K562 (cell line): ENCODE measurements around the gene MMP11. TPM values are rescaled to one million over a fixed set of nuclear protein-coding genes. Genes with fewer than 3 reads are reported as not detected.
A peak's percentile ranks its signal among the peaks of the same experiment; 100 is the strongest.

Experiments
- ATAC-seq: fragments of 200-7000 bp; cut with Tn5 transposase; 3 replicates; pipeline ENCODE4 v1.9.1; 2020; ENCODE audit warnings: moderate library complexity
- BruUV-seq: library from RNA; stranded (reverse); fragments of 400-500 nt; replicated peaks from 2 replicates; lab custom pipeline; 2021; lab: Mats Ljungman, UMichigan
- CTCF ChIA-PET: fragments of 300-600 bp; formaldehyde crosslinking; extraction: SDS; loops from one replicate; lab custom pipeline; 2021; ENCODE audit warnings: low intra/inter-chr PET ratio; lab: Yijun Ruan, JAX
- POLR2A ChIA-PET: fragments of 300-600, 350-650 bp; sonication (Branson Sonifier 250); formaldehyde crosslinking; extraction: SDS; loops from one replicate; lab custom pipeline; 2021; ENCODE audit warnings: antibody characterized with exemption, inconsistent platforms; lab: Yijun Ruan, JAX
- DNase-seq, 4 experiments: peaks; one replicate each; pipeline versions ENCODE4 v3.0.0 to v3.0.0-alpha.2; 2011 to 2018; ENCODE audit warnings: low spot score in 3 of 4, mixed read lengths in 3 of 4; ENCODE audit errors: extremely low read depth in 1 of 4
- FAIRE-seq: peaks from 2 replicates; lab custom pipeline; 2011; peaks lifted over from hg19 to GRCh38; lab: Jason Lieb, UNC
- H2AFZ ChIP-seq: 2 replicates; pipeline ENCODE4 v1.6.0; 2011; ENCODE audit warnings: low read depth, low read length, control low read depth, inconsistent platforms
- H3K27ac ChIP-seq: fragments of 200-600 bp; 3 replicates; pipeline ENCODE4 v1.8.0; 2011; ENCODE audit warnings: low read depth, mild to moderate bottlenecking, control low read depth, inconsistent platforms, low read length, moderate library complexity, mixed read lengths; ENCODE audit errors: extremely low read depth
- H3K27me3 ChIP-seq, 2 experiments: fragments of 300-600 bp in 1 of 2; 2 replicates in 1 of 2; 3 replicates in 1 of 2; pipeline versions ENCODE4 v1.6.0 to v1.8.0; 2011; ENCODE audit warnings: inconsistent platforms in 2 of 2, low read length in 2 of 2, mild to moderate bottlenecking in 1 of 2, mixed read lengths in 1 of 2, moderate library complexity in 1 of 2; ENCODE audit not compliant: control insufficient read depth in 2 of 2, insufficient read depth in 2 of 2
- H3K36me3 ChIP-seq: fragments of 300-600 bp; 3 replicates; pipeline ENCODE4 v1.8.0; 2011; ENCODE audit warnings: mild to moderate bottlenecking, low read length, inconsistent platforms; ENCODE audit not compliant: control insufficient read depth, insufficient read depth
- H3K4me1 ChIP-seq, 2 experiments: fragments of 200-600 bp in 1 of 2; replicated peaks in 1 of 2; 2 replicates in 1 of 2; 3 replicates in 1 of 2; pipeline versions ENCODE4 v1.5.1 to v1.8.0; 2011; ENCODE audit warnings: inconsistent platforms in 2 of 2, low read length in 2 of 2, mild to moderate bottlenecking in 1 of 2, mixed read lengths in 1 of 2, moderate library complexity in 1 of 2; ENCODE audit not compliant: control insufficient read depth in 2 of 2, insufficient read depth in 2 of 2
- H3K4me2 ChIP-seq: 2 replicates; pipeline ENCODE4 v1.6.1; 2011; ENCODE audit warnings: low read length, control low read depth, inconsistent platforms, mixed read lengths; ENCODE audit not compliant: insufficient read depth
- H3K4me3 ChIP-seq: fragments of 200-600 bp; sonication (generic), shearing (Covaris generic); 2 replicates; pipeline ENCODE4 v1.5.1; 2016; ENCODE audit warnings: control low read depth, inconsistent platforms
- H3K79me2 ChIP-seq: fragments of 200-600 bp; 3 replicates; pipeline ENCODE4 v1.8.0; 2011; ENCODE audit warnings: low read length, inconsistent platforms; ENCODE audit not compliant: control insufficient read depth, insufficient read depth
- H3K9ac ChIP-seq, 2 experiments: 2 replicates each; pipeline versions ENCODE4 v1.6.0 to v1.6.1; 2011; ENCODE audit warnings: low read depth in 2 of 2, low read length in 2 of 2, control low read depth in 1 of 2, inconsistent platforms in 1 of 2, mild to moderate bottlenecking in 1 of 2, mixed read lengths in 1 of 2; ENCODE audit not compliant: insufficient read depth in 1 of 2
- H3K9me1 ChIP-seq: one replicate; pipeline ENCODE4 v1.6.0; 2011; ENCODE audit warnings: inconsistent platforms, mild to moderate bottlenecking, low read length, moderate library complexity; ENCODE audit not compliant: control insufficient read depth, insufficient read depth
- H3K9me3 ChIP-seq: replicated peaks from 2 replicates; pipeline ENCODE4 v1.5.1; 2011; ENCODE audit warnings: low read depth, low read length, inconsistent platforms; ENCODE audit not compliant: control insufficient read depth, insufficient read depth
- H4K20me1 ChIP-seq: replicated peaks from 2 replicates; pipeline ENCODE4 v1.6.1; 2011; ENCODE audit warnings: low read length, inconsistent platforms, mixed read lengths; ENCODE audit not compliant: control insufficient read depth, insufficient read depth
- BDP1 ChIP-seq: IDR thresholded peaks from 3 replicates; pipeline ENCODE4 v1.6.1; 2011; ENCODE audit not compliant: insufficient read length, insufficient read depth
- CCNT2 ChIP-seq: IDR thresholded peaks from 2 replicates; pipeline ENCODE4 v1.6.1; 2011; ENCODE audit warnings: borderline replicate concordance, low read depth, mild to moderate bottlenecking, moderate library complexity, mixed read lengths, low read length; ENCODE audit not compliant: insufficient read length; ENCODE audit errors: extremely low read depth
- CEBPG ChIP-seq, 3 experiments: fragments of 200-800 bp in 1 of 3; sonication (Bioruptor generic) in 1 of 3; sonication (generic) in 1 of 3; formaldehyde crosslinking in 1 of 3; IDR thresholded peaks in 2 of 3; conservative IDR thresholded peaks in 1 of 3; 2 replicates each; pipeline versions ENCODE4 v1.6.1 to v1.8.0; 2016 to 2022; ENCODE audit warnings: missing compliant biosample characterization in 2 of 3, missing genetic modification characterization in 2 of 3, mild to moderate bottlenecking in 1 of 3, missing genetic modification reagents in 1 of 3
- CXXC5 ChIP-seq: fragments of 250-450 bp; sonication (Bioruptor Pico); IDR thresholded peaks from 2 replicates; pipeline ENCODE4 v1.8.0; 2022; ENCODE audit warnings: inconsistent platforms, mild to moderate bottlenecking, moderate library complexity
- NR2C1 ChIP-seq, 2 experiments: fragments of 450-650 bp; IDR thresholded peaks; 2 replicates each; pipeline ENCODE4 v1.6.1; 2017; ENCODE audit warnings: mild to moderate bottlenecking in 2 of 2, antibody characterized with exemption in 1 of 2, inconsistent platforms in 1 of 2, missing compliant biosample characterization in 1 of 2, missing genetic modification characterization in 1 of 2
- NR2C2 ChIP-seq, 2 experiments: fragments of 200-800 bp in 1 of 2; sonication (Bioruptor generic) in 1 of 2; sonication (generic) in 1 of 2; formaldehyde crosslinking in 1 of 2; IDR thresholded peaks; 2 replicates each; pipeline versions ENCODE4 v1.6.1 to v1.8.0; 2016 to 2022; ENCODE audit warnings: mild to moderate bottlenecking in 1 of 2, missing compliant biosample characterization in 1 of 2, missing genetic modification characterization in 1 of 2, missing genetic modification reagents in 1 of 2
- POLR2G ChIP-seq: fragments of 200-400 bp; formaldehyde crosslinking; IDR thresholded peaks from 2 replicates; pipeline ENCODE4 v1.6.1; 2017; ENCODE audit warnings: low read depth, mild to moderate bottlenecking, antibody characterized with exemption, low read length, moderate library complexity
- RBFOX2 ChIP-seq: fragments of 200-400 bp; formaldehyde crosslinking; IDR thresholded peaks from 2 replicates; pipeline ENCODE4 v1.6.1; 2017; ENCODE audit warnings: low read depth, mild to moderate bottlenecking, low read length, moderate library complexity
- SETDB1 ChIP-seq: IDR thresholded peaks from one replicate; pipeline ENCODE4 v1.6.1; 2012; ENCODE audit warnings: low read length, control low read depth, inconsistent platforms
- ZNF445 ChIP-seq: fragments of 250-450 bp; sonication (Bioruptor Pico); IDR thresholded peaks from 2 replicates; pipeline ENCODE4 v1.4.0; 2020; ENCODE audit warnings: low read depth, mild to moderate bottlenecking, moderate library complexity
- ZNF766 ChIP-seq: fragments of 200-800 bp; sonication (Bioruptor generic); conservative IDR thresholded peaks from 2 replicates; pipeline ENCODE4 v1.6.1; 2016; ENCODE audit warnings: missing genetic modification characterization, missing compliant biosample characterization
- WGBS: fragments of 100-300 bp; shearing (Covaris generic); methylation state at CpG from one replicate; pipeline ENCODE4 v1.1.6; 2016; ENCODE audit warnings: low coverage, mixed read lengths; ENCODE audit not compliant: insufficient coverage; ENCODE audit errors: missing lambda C conversion rate; 5-methylcytosine and 5-hydroxymethylcytosine counted together
- in situ Hi-C: fragments of 300-500 bp; cut with MboI; formaldehyde crosslinking; loops from 4 replicates; pipeline ENCODE4 v1.15.0; 2018; ENCODE audit warnings: inconsistent platforms, mixed read lengths
- intact Hi-C: fragments of 100-400 bp; cut with micrococcal nuclease; formaldehyde crosslinking; loops from 2 replicates; pipeline ENCODE4 v1.14.2; 2022
- polyA plus RNA-seq, 8 experiments: library from polyadenylated mRNA; depleted of rRNA in 4 of 8; stranded (reverse) in 5 of 8; unstranded in 3 of 8; fragments of >200 nt; fragmentation: Nextera tagmentation in 2 of 8; fragmentation: Illumina TruSeq in 1 of 8; extraction: Ambion mirVana in 2 of 8; extraction: Trizol in 1 of 8; gene quantifications; 2 replicates each; pipeline versions ENCODE4 v1.2.1 to v1.2.3, GENCODE V29; 2011 to 2014; ENCODE audit warnings: inconsistent platforms in 1 of 8, missing spikeins in 1 of 8
- total RNA-seq, 7 experiments: library from RNA; depleted of rRNA in 6 of 7; stranded (reverse); fragments of >200 nt in 6 of 7; fragmentation: Illumina TruSeq in 2 of 7; extraction: Trizol in 2 of 7; gene quantifications; 2 replicates each; pipeline versions ENCODE4 v1.2.1 to v1.2.3, GENCODE V29; 2011 to 2021; ENCODE audit warnings: low replicate concordance in 1 of 7
- TF ChIP-seq, protein P1 (sequence below): fragments of 250-450 bp; sonication (Bioruptor Pico); IDR thresholded peaks from 2 replicates; pipeline ENCODE4 v1.9.0; 2021; ENCODE audit warnings: mild to moderate bottlenecking, inconsistent platforms
- TF ChIP-seq, protein P2 (sequence below): fragments of 450-650 bp; IDR thresholded peaks from 2 replicates; pipeline ENCODE4 v1.6.1; 2017; ENCODE audit warnings: mild to moderate bottlenecking, moderate library complexity

Gene MMP11
- total and polyA plus RNA-seq, 9 of the 15 experiments (the other 6 are each of a cell fraction or from before 2014, with no cell fraction given), result 0.14 to 1.8 (median 1.1) TPM; not detected in 2

DNA sequence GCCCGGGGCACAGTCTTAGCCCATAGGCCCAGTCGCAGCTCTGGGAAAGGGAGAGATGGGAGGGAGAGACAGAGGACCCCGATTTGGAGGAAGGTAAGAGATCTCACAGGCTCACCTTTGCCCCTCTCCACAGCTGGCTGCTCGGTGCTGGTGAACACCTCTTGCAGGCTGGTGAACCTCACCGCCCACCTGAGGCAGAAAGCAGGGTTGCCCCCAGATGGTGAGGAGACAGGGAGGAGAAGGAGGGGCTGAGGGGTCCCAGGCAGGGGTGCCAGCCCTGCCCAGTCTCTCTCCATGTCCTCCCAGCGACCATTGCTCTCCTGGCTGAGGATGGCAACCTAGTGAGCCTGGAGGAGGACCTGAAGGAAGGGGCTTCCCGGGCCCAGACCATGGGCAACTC, 8.7 kb upstream of the MMP11 start (continued):
- TF ChIP-seq, protein P1, sequence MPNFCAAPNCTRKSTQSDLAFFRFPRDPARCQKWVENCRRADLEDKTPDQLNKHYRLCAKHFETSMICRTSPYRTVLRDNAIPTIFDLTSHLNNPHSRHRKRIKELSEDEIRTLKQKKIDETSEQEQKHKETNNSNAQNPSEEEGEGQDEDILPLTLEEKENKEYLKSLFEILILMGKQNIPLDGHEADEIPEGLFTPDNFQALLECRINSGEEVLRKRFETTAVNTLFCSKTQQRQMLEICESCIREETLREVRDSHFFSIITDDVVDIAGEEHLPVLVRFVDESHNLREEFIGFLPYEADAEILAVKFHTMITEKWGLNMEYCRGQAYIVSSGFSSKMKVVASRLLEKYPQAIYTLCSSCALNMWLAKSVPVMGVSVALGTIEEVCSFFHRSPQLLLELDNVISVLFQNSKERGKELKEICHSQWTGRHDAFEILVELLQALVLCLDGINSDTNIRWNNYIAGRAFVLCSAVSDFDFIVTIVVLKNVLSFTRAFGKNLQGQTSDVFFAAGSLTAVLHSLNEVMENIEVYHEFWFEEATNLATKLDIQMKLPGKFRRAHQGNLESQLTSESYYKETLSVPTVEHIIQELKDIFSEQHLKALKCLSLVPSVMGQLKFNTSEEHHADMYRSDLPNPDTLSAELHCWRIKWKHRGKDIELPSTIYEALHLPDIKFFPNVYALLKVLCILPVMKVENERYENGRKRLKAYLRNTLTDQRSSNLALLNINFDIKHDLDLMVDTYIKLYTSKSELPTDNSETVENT, result no peak
- TF ChIP-seq CCNT2 (no peak), ZNF445 (CRISPR knock-in tag) (no peak), SETDB1 (no peak)

DNA sequence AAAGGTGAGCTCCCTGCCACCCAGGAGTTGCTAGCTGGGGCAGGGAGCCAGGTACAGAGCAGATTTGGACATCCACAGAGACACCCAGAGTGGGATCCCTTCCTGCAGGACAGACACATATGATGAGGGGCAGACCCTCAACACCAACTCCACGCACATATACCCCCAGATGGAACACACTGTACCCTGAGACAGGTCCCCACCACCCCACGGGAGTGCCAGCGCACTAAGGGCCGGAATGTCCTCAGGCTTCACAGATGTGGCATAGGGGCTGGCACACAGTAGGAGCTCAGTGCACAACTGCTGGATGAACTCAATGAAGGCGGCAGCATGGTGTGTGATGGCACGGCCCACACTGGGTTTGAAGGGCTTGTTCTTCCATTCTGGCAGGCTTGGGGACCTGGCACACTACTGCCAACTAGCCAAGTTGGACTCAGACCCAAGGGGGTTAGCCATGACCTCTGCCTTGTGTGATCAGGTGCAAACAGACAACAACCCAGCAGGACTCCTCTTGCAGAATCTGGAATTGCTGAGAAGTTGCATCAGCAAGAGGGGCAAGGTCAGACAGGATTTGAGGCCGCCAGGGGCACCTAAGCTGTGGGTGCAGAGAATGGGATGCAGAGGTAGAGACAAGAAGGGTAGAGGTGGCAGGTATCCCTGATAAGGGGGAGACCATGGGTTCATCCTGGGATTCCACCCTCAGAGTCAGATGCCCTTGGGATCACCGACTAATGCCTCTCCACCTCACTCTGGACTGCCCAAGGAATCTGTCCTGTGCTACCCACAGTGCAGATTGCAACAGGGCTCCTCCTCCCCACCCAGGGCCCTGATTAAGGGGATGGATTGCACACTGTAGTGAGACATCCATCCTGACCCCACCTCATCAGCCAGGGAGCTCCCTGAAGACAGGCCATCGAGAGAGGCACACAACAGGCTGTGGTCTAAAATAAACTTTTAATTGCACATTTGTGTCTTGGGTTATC, 7.5 kb upstream of the MMP11 start:
- ATAC-seq (no peak), FAIRE-seq (no peak), DNase-seq (no peak)
- intact Hi-C loops (loop anchor here (5.0 to 10.0 kb wide), 2 partner anchors 82 to 140 kb away; no protein-coding TSS in a partner anchor), in situ Hi-C loops (no loop called here)
- H3K9ac ChIP-seq, result peak overlapping the region; percentile 14 to 87; a peak in 2 of 4 replicates
- no peak overlapping the region for H2AFZ ChIP-seq
- peak overlapping the region; percentile 54; the same call in 1 of the 3 replicates for H3K27ac ChIP-seq
- no peaks in the 10 kb centered on the region for H3K9me3 ChIP-seq
- H3K79me2 ChIP-seq, result peaks cover 34% of the 10 kb centered on the region
- 82% methylated on average over 5 of the region's 9 CpGs for WGBS
- H3K36me3 ChIP-seq, result peaks cover 24% of the 10 kb centered on the region
- H3K4me3 ChIP-seq, result no peak overlapping the region
- BruUV-seq, result no TSS peak
- H3K9me1 ChIP-seq, result peaks cover 6% of the 10 kb centered on the region
- peak overlapping the region; percentile 32; the same call in 1 of the 2 replicates for H3K4me2 ChIP-seq
- CTCF ChIA-PET, result no interaction called here
- POLR2A ChIA-PET, result interaction anchor here (1.1 kb wide), 1 partner anchor 9 kb away, joined by 3 read pairs; no protein-coding TSS in a partner anchor
- peaks cover 23% of the 10 kb centered on the region for H4K20me1 ChIP-seq
- H3K27me3 ChIP-seq, result no peaks in the 10 kb centered on the region
- H3K4me1 ChIP-seq, result peaks cover 26 to 57% of the 10 kb centered on the region in 2 experiments; a peak in 4 of 5 replicates
- peak; percentile 83 for TF ChIP-seq CEBPG (CRISPR knock-in tag; IDR thresholded peaks at IDR 0.05)
- peak in 1 of 2 experiments; percentile 83; a peak in 2 of 4 replicates for TF ChIP-seq CEBPG (tag; conservative IDR thresholded peaks at IDR 0.05 in 1 of 2, IDR thresholded peaks at IDR 0.05 in 1 of 2)
- TF ChIP-seq NR2C1 (IDR thresholded peaks at IDR 0.05), result no peak; the same call in 1 of the 2 replicates
- peak; percentile 75 for TF ChIP-seq NR2C1 (tag; IDR thresholded peaks at IDR 0.05)
- 0 out of 2 replicates have a peak, but pooled peaks have one; percentile 26 for TF ChIP-seq ZNF766 (CRISPR knock-in tag)
- TF ChIP-seq NR2C2 (CRISPR knock-in tag; IDR thresholded peaks at IDR 0.05), result no peak
- TF ChIP-seq NR2C2 (tag; IDR thresholded peaks at IDR 0.05), result peak; percentile 57
- TF ChIP-seq POLR2G, result peak; percentile 43; the same call in 1 of the 2 replicates
- TF ChIP-seq, protein P2, sequence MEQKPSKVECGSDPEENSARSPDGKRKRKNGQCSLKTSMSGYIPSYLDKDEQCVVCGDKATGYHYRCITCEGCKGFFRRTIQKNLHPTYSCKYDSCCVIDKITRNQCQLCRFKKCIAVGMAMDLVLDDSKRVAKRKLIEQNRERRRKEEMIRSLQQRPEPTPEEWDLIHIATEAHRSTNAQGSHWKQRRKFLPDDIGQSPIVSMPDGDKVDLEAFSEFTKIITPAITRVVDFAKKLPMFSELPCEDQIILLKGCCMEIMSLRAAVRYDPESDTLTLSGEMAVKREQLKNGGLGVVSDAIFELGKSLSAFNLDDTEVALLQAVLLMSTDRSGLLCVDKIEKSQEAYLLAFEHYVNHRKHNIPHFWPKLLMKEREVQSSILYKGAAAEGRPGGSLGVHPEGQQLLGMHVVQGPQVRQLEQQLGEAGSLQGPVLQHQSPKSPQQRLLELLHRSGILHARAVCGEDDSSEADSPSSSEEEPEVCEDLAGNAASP, result no peak
- TF ChIP-seq BDP1, result no peak
- peak; percentile 51; the same call in 1 of the 2 replicates for TF ChIP-seq RBFOX2
- TF ChIP-seq CXXC5 (CRISPR knock-in tag), result peak; percentile 43
